GM19324 (cell line): Measurements from ENCODE around the gene MPRIP.

Experiments
- ATAC-seq: cut with Tn5 transposase; IDR thresholded peaks from one replicate; pipeline ENCODE4 v1.9.1; 2021; ENCODE audit warnings: mild to moderate bottlenecking, moderate library complexity; ENCODE audit not compliant: unreplicated experiment, low FRiP score

The MPRIP gene

GRCh38 chr17:17225901-17226300 lies 183.6 kb downstream of the MPRIP start:
- no peak for ATAC-seq

DNA sequence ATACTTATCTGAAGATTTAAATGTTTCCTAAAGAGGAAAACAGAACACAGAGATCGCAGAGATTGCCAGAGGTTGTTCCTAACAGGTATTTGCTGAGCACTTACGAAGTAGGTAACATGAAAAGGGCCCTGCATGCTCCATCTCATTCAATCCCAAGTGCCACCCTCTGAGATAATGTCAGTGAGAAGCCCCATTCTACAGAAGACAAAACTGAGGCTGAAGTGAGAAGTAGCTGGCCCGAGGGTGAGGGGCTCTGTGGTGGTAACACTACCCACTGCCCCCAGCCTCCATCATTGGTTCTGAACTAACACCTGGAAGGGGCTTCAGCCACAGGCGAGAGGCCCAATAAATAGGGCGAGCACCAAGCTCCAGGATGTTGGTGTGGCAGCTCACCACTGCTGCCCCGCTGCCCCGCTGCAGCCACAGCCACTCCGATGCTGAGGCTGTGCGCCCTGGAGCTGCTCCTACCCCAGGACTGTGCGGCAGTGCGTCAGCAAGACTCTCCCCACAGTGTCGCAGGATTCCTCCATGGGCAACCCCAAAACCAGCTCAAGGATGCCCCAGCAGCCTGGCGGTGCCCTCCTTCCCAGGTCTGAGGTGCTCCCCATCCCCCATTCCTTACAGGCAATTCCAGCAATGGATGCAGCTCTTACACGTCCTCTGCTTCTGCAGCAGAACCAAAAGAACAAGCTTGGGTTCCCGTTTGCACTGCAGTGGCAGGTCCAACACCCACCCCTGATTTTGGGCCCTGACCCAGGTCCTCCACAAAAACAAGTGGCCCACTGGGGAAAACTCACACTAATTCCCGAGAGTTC lies 184.4 kb downstream of the MPRIP start:
- ATAC-seq = no peak

DNA sequence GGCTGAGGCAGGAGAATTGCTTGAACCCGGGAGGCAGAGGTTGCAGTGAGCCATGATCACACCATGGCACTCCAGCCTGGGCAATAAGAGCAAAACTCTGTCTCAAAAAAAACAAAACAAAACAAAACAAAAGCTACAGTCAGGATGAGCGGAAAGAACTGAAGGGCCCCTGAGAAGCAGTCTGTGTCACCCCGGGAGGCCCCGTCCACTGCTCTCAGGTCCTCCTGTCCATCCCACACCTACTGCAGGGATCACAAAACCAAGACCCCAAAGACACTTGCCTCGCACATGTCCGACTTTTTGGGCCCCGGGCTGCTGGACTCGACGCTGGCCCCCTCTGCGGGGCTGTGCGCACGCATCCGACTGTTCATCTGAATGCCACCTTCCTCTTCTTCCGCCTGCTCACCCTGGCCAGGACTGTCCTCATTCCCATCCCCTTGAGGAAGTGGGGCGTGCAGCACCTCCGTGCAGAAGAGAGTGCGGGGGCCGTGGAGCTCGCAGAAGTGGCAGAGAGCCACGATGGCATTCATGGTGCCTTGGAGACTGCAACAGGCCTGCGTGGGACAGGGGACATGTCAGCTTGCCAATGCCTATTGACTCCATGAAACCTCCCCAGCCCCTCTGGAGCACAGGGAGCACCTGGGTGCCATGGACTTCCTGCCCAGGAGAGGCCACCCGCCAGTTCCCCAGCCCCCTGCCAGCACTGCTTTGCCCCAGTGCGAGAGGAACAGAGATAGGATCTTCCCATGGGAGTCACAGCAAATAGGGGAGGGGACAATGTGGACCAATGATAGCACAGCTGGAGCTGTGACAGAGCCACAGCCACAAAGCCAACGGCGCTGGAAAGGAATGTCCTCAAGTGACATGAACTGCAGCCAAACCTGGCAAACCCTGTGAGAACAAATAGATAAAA lies 185.6 kb downstream of the MPRIP start:
- ATAC-seq = no peak

DNA sequence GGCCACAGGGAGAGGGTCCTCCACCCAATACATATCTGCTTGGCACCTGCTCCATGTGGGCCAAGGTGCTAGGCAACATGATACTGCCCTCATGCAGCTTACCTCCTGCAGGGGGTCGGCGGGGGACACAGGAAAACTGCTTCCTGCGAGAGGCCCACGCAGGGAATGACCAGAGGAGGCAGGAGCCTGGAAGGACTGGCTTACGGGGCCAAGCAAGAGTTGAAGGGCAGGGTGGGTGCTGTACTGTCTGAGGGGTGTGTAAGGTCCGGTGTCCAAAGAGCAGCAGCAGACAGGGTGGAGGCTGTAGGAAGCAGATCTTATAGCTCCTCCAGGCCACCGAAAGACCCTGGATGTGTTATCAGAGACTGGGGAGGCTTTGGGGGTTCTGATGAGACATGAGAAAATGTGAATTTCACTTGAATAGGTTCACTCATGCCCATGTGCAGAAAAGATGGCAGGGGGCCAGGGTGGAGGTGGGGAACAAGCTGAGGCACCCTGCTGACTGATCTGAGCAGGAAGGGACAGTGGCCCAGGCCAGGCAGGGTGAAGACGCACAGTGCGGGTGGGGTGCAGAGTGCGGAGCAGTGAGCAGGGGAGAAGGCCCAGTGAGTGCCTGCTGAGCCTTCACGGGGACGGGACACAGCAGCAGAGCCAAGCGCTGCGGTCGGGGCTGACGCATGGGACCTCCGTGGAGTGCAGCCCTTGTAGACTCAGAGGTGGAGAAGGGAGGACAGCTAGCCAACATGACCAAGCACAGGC lies 186.4 kb downstream of the MPRIP start:
- no peak for ATAC-seq

DNA sequence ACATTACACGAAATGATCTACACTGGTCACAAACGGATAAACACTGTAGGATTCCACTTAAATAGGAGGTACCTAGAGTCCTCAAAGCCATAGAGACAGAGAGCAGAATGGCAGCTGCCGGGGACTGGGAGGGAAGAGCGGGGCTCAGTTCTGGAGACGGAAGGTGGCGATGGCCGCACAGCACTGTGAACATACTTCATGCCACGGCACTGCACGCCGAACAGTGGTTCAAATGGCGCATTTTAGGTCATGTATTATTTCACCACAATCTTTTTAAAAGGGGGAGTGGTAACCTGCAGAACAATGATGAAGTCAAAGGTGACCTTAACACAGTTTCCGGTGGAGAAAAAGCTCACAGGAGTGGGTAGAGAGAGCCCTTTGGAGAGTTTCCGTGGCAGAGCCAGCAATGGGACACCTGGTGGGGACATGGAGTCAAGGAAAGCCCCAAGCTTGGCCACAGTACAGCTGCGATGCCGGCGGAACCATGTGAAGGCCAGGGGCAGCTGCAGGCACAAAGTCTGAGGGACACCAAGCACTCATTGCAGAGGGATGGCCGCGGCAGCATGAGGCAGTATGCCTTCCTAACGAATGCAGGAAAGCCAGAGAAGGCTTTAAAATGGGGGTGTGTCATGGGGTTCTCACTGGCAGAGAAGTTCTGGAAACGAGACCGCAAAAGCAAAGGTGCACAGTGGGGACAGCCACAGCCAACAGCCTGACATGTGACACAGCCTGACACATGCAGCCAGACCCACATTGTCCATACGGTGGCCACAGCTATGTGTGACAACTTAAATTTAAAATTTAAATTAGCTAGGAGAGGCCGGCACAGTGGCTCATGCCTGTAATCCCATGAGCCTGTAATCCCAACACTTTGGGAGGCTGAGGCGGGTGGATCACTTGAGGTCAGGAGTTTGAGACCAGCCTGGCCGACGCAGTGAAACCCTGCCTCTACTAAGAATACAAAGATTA lies 187.4 kb downstream of the MPRIP start:
- no peak for ATAC-seq

DNA sequence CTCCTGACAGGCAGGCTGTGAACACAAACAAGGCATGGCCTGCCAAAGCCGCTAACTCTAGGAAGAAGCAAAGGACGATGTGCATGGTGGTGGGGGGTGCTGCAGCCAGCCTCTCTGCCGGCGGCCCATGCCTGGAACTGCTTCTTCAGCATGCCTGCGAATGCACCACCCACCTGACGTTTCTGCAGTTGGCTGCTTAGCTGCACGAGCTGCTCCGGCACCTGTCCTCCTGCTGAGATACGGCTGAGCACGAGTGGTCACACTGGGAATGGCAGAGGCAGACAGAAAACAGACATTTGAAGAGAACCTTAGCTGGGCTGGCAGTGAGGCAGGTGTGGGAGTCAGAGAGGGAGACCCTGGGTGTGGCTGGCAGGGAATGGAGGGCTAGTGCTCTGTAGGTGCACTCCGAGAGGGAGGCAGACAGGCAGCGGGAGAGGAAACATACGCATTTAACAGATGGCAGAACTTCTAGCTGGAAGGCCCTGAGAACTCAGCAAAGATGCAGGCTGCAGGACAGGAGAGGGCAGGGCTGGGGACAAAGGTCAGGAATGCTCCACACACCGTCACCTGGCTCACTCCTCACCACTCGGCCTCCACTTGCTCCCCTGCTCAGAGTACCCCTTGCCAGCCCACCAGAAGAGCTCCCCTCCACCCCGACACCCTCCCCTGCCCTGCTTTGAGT lies 189.5 kb downstream of the MPRIP start:
- ATAC-seq = no peak

- ATAC-seq = no peak
Observed at GRCh38 chr17:17232303-17232621, 190.0 kb downstream of the MPRIP start.

DNA sequence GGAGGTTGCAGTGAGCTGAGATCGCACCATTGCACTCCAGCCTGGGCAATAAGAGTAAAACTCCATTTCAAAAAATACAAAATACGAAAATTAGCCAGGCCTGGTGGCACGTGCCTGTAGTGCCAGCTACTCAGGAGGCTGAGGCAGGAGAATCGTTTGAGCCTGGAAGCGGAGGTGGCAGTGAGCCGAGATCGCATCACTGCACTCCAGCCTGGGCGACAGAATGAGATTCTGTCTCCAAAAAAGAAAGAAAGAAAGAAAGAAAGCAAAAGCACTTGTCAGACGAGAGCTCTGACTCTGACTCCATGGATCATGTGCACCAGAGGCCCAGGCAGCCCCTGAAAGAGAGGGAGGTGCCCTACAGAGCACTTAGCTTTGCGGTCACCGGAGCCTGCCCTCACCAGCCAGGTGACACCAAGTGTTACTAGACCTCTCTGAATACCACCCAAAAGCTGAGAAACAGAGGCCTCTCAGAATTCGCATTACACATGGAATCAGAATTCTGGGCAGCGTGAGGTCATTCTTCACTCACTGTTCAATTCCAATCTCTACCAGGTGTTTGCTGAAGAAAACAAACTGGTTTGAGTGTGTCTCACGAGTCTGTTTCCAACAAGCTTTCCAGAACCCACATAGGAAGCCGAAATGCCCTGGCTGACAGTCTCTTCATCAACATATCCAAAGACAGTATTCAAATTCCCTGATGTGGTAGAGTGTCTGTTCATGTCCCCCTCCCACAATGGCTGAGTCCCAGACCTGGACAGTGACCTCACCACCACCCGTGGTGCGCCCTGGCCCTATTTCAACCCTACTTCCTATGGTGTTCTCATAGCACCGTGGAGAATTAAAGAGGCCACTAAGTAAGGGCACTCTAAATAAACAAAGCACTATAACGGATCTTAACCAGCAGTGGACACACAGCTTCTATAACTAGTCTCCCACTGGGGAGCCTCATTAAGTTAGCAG lies 193.2 kb downstream of the MPRIP start:
- no peak for ATAC-seq

DNA sequence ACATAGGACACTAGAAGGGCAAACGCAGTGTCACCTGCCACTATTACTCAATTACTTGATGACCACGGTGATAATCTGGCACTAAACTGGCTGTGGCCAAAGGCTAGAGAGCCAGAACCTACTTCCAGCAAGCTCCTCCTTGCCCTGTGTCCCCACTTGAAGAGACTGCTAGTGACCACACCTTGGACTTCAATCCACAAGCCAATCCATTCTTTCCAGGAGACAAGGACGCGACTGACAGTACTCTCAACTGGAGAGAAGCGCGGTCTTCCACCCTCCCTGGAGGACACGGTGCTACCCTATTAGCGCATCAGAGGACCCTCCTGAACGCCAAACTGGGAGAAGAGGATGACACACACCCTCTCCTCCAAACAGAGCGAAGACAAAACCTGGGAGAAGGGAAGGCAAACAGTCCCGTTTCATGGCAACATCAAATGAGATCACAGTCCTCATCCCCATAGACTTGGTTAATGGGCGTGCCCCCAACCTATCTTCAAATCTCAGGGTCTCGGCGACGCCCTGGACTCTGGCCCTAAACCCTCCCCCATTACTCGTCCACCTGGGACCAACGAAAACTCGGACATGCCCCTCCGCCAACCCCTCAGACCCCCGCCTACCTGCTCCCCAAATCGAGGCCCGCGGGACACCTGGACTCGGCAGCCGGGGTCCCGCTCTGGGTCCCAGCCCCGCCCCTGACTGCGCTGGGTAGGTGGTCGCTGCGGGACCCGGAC lies 194.2 kb downstream of the MPRIP start:
- ATAC-seq = no peak

DNA sequence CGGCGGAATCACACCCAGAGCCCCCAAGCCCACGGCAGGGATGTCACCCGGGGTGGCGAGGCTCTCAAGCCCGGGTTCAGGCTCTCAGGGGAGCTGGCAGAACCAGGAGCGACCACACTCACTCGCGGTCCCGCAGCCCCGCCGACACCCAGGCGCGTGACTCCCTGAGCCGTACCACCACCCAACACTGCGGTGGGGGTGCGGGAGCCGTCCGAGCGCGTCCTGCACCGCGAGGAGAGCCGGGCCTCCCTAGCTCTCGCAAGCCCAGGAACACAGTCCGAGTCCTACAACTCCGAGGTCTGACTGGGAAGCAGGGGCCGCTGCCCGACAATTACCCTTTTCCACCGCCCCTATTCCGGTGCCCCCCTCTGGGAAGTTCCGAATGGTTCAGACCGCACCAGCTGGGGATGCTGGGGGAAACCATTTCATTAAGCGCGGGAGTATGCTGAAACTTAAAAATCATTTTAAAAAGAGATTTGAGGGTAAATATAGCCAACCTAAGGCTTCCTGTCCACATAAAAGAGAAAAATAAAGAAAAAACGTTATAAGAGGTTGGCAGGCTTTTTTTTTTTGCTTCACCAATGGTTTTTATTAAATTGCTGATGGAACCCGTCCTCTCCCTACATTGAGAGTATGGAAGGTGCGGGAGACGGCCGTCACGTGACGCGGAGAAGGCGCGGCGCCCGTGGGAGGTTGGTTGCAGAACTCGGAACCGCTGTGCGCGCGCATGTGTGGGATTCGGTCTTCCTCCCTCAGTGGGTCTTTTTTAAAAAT lies 195.0 kb downstream of the MPRIP start, which contains the start of gene FLCN:
FLCN (minus strand) TSS at position 143 of the 774 bp plus-strand sequence. CDS start 9,031 bp downstream, outside the sequence.
- ATAC-seq = peak; percentile 85

DNA sequence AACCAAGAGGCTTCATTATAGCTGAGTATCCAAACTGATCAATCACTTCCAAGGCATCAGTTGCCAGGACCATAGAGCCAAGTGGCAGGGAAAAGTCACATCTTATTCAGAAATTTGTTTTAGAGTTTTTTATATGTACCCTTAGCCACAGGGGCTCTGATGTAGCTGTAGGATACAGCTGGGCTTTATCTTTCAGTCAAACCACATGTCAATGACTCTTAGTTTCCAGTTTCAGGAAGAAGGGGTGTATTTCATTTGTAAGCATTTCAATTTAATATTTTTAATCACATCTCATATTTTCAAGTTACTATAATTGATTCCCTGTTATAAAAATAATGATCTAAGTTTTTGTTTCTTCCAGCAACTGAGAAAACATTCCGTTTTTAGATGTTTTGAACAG lies 197.6 kb downstream of the MPRIP start:
- no peak for ATAC-seq

DNA sequence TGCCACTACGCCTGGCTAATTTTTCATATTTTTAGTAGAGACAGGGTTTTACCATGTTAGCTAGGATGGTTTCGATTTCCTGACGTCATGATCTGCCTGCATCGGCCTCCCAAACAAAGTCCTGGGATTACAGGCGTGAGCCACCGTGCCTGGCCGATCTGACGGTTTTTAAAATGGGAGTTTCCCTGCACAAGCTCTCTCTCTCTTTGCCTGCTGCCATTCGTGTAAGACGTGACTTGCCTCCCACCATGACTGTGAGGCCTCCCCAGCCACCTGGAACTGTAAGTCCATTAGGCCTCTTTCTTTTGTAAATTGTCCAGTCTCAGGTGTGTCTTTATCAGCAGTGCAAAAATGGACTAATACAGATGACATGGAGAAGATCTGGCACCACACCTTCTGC lies 199.4 kb downstream of the MPRIP start:
- ATAC-seq = no peak

DNA sequence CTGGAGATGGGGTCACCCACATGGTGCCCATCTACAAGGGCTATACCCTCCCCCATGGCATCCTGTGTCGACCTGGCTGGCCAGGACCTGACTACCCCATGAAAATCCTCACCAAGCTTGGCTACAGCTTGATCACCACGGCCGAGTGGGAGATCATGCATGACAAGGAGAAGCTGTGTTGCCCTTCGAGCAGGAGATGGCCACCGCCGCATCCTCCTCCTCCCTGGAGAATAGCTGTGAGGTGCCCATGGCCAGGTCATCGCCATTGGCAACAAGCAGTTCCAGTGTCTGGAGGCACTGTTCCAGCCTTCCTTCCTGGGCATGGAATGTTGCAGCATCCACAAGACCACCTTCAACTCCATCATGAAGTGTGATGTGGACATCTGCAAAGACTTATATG lies 200.0 kb downstream of the MPRIP start:
- no peak for ATAC-seq
